Neural progenitor cell (in vitro differentiated cells): ENCODE data around the gene ATP6V0D1.

Experiments
- CTCF ChIP-seq: fragments of 200-600 bp; sonication (generic); IDR thresholded peaks from 2 replicates; pipeline ENCODE4 v1.5.1; 2017; ENCODE audit warnings: antibody characterized with exemption, mild to moderate bottlenecking
- EZH2phosphoT487 ChIP-seq: fragments of 200-600 bp; sonication (generic); IDR thresholded peaks from 2 replicates; pipeline ENCODE4 v1.6.1; 2017; ENCODE audit warnings: antibody characterized with exemption

- TF ChIP-seq CTCF, result no peak
- TF ChIP-seq EZH2phosphoT487, result no peak
These were observed 16.4 kb downstream of the ATP6V0D1 start for GRCh38 chr16:67464565-67464964.
